ENCODE measurements around the gene LAMC1. TPM values are rescaled to one million over a fixed set of nuclear protein-coding genes. Genes with fewer than 3 reads are reported as not detected.

LAMC1 gene
- polyA plus RNA-seq, 1 experiment: 360 TPM

DNA sequence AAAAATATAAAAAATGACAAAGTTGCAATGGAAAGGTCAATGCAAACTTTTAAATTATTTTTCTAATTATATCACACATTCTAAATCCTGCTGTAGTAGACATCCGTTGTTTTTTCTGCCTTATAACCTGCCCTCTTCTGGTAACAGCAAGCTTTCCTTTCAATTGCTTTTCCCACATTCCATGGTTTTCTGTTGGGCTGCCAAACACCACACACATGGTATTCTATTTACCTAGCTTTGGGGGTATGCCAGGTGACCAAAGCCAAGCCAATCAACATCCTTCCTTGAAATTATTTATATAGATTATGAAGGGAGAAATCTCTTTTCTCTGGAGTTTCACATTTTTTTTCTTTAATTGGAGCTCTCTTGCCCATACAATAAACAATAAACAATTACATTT is 3.4 kb upstream of the LAMC1 start:
- DNase-seq (ENCODE audit: low read depth): no peak
- CTCF ChIA-PET: interaction anchor here (0.6 to 1.2 kb wide), 3 partner anchors 13 to 765 kb away, joined by 3 to 5 read pairs (median 3); no protein-coding TSS in a partner anchor
- POLR2A ChIA-PET: no interaction called here
- Histone ChIP-seq H3K36me3 (ENCODE audit: control insufficient read depth, insufficient read depth, low read length) (no peaks in the 10 kb centered on the region; the same call in 1 of the 2 replicates), H3K4me3 (ENCODE audit: low read depth, low read length) (no peak overlapping the region), H3K27me3 (ENCODE audit: control insufficient read depth, insufficient read depth, low read length) (no peaks in the 10 kb centered on the region)
- TF ChIP-seq, protein P1, sequence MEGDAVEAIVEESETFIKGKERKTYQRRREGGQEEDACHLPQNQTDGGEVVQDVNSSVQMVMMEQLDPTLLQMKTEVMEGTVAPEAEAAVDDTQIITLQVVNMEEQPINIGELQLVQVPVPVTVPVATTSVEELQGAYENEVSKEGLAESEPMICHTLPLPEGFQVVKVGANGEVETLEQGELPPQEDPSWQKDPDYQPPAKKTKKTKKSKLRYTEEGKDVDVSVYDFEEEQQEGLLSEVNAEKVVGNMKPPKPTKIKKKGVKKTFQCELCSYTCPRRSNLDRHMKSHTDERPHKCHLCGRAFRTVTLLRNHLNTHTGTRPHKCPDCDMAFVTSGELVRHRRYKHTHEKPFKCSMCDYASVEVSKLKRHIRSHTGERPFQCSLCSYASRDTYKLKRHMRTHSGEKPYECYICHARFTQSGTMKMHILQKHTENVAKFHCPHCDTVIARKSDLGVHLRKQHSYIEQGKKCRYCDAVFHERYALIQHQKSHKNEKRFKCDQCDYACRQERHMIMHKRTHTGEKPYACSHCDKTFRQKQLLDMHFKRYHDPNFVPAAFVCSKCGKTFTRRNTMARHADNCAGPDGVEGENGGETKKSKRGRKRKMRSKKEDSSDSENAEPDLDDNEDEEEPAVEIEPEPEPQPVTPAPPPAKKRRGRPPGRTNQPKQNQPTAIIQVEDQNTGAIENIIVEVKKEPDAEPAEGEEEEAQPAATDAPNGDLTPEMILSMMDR (IDR thresholded peaks at IDR 0.05; ENCODE audit: insufficient read depth, low read depth, low read length): peak; percentile 29; the same call in 1 of the 2 replicates

DNA sequence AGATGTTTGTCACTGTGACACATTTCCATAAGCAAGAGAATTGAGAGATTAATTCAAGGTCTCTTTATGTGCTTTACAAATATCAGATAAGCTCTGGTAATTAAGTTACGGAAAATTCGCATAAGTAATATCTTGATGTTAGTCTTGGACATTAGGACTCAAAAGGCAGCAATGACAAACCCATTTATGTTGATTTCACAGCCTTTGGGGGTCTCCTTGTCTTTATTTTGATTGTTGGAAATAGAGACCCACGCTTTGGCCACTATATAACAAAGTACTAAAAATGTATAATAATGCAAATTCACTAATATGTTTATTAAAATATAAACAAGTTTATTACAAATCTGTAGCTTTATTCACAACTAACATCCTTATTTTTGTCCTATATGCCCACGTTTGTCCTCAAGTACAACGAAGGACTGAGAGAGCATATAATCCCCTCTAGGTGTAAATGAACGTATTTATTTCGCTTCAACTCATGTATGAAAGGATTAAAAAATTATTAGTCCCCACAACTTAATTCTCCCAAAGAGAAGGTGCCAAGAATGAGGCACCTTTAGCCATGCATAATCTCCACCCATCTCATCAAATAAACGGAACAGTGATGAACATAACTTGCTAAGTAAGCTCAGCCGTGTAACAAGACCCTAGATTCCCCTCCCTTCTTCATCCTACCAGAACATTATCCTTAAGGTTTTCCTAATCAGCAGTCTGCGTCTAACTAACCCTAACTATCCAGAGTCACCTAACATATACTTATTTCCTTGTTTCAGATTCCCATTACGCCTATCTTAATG is 1.6 kb upstream of the LAMC1 start:
- TF ChIP-seq, protein P1 (IDR thresholded peaks at IDR 0.05; ENCODE audit: insufficient read depth, low read depth, low read length): no peak
- Histone ChIP-seq H3K27me3 (ENCODE audit: control insufficient read depth, insufficient read depth, low read length) (no peaks in the 10 kb centered on the region), H3K4me3 (ENCODE audit: low read depth, low read length) (peak overlapping the region; percentile 84), H3K36me3 (ENCODE audit: control insufficient read depth, insufficient read depth, low read length) (no peaks in the 10 kb centered on the region; the same call in 1 of the 2 replicates)
- ChIA-PET CTCF (interaction anchor here (0.7 to 1.5 kb wide), 4 partner anchors 59 to 296 kb away, joined by 3 to 5 read pairs (median 3); no protein-coding TSS in a partner anchor), POLR2A (no interaction called here)
- DNase-seq (ENCODE audit: low read depth): no peak

DNA sequence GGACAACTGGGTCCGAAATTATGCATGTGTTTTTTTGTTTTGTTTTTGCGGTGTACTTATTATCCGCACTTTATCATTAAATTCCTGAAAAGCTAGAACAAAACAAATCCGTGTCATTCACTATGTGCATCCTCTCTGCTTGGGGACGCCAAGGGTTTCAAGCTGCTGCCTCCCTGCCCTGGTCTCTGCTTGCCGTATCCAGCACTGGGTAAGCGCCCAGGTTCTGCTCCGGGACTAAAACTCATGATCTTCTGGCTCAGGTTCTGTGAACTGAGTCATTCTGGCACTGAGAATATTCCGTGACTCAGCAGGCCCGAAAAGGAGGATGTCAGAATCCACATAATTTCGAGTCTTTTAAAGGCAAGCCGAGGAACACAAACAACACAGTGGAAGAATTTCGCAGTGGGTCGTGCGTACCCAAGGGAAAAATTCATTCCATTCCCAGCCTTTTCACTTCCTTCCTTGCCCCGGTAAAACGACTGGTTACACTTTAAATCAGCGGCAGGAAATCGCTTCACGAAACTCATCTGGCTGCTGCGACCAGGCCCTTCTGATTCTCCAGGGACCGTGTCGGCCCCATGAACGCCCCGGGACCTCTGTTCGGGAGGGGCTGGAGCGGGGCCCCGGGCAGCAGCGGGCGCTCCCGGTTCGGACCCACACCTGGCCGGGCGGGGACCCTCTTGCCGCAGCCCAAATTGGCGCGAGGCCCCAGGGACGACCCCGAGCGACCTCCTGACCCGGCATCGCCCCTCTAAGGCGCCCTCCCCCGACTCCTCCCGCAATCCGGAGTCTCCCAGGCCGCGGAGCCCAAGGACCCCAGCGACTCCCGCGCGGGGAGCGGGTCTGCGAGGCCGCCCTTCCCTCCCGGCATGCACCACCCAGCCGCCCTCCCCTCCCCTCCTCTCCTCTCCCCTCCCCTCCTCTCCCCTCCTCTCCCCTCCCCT is 746 bp upstream of the LAMC1 start:
- peak overlapping the region; percentile 84 for H3K4me3 ChIP-seq (ENCODE audit: low read depth, low read length)
- no peaks in the 10 kb centered on the region; the same call in 1 of the 2 replicates for H3K36me3 ChIP-seq (ENCODE audit: control insufficient read depth, insufficient read depth, low read length)
- H3K27me3 ChIP-seq (ENCODE audit: control insufficient read depth, insufficient read depth, low read length): no peaks in the 10 kb centered on the region
- CTCF ChIA-PET: interaction anchor here (0.7 to 1.5 kb wide), 4 partner anchors 60 to 295 kb away, joined by 3 to 5 read pairs (median 3); no protein-coding TSS in a partner anchor
- peak; percentile 93 for DNase-seq (ENCODE audit: low read depth)
- POLR2A ChIA-PET: no interaction called here
- TF ChIP-seq, protein P1 (IDR thresholded peaks at IDR 0.05; ENCODE audit: insufficient read depth, low read depth, low read length): no peak

DNA sequence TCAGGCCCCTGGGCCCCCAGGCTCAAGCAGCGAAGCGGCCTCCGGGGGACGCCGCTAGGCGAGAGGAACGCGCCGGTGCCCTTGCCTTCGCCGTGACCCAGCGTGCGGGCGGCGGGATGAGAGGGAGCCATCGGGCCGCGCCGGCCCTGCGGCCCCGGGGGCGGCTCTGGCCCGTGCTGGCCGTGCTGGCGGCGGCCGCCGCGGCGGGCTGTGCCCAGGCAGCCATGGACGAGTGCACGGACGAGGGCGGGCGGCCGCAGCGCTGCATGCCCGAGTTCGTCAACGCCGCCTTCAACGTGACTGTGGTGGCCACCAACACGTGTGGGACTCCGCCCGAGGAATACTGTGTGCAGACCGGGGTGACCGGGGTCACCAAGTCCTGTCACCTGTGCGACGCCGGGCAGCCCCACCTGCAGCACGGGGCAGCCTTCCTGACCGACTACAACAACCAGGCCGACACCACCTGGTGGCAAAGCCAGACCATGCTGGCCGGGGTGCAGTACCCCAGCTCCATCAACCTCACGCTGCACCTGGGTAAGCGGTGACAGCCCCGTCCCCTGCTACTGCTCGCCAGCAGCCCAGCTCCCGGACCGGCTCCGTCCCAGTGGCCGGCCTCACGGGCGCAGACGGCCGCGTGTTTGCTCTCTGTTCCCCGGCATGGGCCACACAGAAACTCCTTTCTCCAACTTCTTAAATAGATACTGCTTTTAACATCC is 539 bp downstream of the LAMC1 start:
- DNase-seq (ENCODE audit: low read depth): no peak
- POLR2A ChIA-PET: no interaction called here
- TF ChIP-seq, protein P1 (IDR thresholded peaks at IDR 0.05; ENCODE audit: insufficient read depth, low read depth, low read length): peak; percentile 51

More for the DNA sequence above, 539 bp downstream of the LAMC1 start:
- Histone ChIP-seq H3K4me3 (ENCODE audit: low read depth, low read length) (peak overlapping the region; percentile 84), H3K27me3 (ENCODE audit: control insufficient read depth, insufficient read depth, low read length) (no peaks in the 10 kb centered on the region), H3K36me3 (ENCODE audit: control insufficient read depth, insufficient read depth, low read length) (no peaks in the 10 kb centered on the region; the same call in 1 of the 2 replicates)
- CTCF ChIA-PET: interaction anchor here (0.6 to 2.3 kb wide), 6 partner anchors 12 to 211 kb away, joined by 3 to 8 read pairs (median 3); no protein-coding TSS in a partner anchor

Measured in BJ (cell line).